NK-92 (cell line): ENCODE measurements around the gene ANKRD13D.

ENCODE experiments used
- DNase-seq: peaks from one replicate; lab custom pipeline; 2025; ENCODE audit not compliant: unreplicated experiment; lab: John Stamatoyannopoulos, UW

ANKRD13D gene

DNA sequence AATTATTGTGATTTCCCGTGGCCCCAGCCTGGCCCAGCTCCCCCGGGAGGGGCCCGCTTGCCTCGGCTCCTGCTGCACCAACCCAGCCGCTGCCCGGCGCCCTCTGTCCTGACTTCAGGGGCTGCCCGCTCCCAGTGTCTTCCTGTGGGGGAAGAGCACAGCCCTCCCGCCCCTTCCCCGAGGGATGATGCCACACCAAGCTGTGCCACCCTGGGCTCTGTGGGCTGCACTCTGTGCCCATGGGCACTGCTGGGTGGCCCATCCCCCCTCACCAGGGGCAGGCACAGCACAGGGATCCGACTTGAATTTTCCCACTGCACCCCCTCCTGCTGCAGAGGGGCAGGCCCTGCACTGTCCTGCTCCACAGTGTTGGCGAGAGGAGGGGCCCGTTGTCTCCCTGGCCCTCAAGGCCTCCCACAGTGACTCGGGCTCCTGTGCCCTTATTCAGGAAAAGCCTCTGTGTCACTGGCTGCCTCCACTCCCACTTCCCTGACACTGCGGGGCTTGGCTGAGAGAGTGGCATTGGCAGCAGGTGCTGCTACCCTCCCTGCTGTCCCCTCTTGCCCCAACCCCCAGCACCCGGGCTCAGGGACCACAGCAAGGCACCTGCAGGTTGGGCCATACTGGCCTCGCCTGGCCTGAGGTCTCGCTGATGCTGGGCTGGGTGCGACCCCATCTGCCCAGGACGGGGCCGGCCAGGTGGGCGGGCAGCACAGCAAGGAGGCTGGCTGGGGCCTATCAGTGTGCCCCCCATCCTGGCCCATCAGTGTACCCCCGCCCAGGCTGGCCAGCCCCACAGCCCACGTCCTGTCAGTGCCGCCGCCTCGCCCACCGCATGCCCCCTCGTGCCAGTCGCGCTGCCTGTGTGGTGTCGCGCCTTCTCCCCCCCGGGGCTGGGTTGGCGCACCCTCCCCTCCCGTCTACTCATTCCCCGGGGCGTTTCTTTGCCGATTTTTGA, 3.3 kb upstream of the ANKRD13D start:
- DNase-seq: no peak

DNA sequence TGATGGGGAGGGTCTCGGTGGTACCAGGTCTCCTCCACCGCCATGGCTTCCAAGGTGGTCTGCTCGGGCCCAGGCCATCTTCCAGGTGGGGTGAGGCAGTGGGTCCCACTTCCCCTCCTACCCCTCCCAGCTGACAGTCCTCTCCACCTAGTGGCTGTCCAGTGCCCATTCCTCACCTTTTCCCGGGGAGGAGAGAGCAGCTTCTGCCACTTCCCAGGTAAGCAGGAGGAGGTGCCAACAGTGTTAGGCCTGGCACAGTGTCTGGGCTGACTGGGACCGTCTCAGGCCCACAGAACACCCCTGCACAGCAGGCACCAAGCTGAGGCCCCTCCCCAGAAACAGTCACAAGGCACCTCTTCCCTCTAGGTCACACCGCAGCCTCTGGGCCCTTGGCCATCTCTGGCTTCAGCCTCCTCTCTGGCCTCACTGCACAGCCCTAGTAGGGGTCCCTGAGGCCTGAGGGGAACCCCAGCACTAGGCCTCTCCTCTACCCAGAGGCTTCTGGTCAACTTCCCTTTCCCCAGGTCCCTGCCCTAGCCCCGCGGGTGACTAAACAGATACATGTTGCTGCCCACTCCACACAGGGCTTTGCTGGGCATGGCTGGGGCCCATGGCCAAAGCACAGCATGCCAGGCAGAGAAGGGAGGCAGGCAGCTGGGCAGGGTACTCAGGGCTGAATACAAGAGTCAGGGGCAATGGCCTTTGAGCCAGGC, 2.3 kb upstream of the ANKRD13D start:
- no peak for DNase-seq

DNA sequence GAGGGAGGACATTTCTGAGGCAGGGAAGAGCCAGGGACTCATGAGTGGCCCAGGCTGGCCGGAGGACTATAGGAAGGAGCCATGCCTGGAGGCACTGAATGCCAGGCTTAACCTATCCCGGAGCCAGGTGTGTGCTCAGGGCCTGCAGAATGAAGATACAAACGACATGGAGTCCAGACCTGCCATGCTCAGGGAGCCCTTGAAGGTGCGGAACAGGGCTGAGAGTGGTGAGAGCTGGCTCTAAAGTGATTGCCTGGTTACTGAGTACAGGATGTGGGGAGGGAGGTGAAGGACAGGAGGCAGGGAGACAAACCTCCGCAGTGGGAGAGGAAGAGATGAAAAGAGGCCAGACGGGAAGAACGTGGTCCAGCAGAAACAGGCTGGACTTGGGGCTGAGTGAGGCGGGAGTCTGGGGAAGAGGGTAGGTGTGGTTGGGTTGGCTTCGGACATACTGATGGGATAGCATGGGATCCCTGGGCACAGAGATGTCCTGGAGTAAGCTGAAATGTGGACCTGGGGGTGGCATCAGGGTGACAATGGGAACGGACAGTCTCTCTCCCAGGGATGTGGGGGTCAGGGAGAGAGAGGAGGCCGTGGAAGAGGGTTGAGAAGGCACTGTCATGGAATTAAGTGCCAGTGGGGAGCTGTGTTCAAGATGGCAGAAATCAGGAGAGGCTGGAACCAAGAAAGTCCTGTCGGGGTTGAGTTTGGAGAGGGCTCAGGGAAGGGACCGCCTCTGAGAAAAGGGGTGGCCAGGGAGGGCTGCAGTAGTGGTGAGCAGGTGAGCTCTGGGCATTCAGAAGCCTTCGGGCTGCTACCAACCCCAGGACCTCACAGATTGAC, 1.5 kb upstream of the ANKRD13D start:
- DNase-seq: no peak

- no peak for DNase-seq
These were observed 978 bp upstream of the ANKRD13D start for GRCh38 chr11:67288198-67288451.

DNA sequence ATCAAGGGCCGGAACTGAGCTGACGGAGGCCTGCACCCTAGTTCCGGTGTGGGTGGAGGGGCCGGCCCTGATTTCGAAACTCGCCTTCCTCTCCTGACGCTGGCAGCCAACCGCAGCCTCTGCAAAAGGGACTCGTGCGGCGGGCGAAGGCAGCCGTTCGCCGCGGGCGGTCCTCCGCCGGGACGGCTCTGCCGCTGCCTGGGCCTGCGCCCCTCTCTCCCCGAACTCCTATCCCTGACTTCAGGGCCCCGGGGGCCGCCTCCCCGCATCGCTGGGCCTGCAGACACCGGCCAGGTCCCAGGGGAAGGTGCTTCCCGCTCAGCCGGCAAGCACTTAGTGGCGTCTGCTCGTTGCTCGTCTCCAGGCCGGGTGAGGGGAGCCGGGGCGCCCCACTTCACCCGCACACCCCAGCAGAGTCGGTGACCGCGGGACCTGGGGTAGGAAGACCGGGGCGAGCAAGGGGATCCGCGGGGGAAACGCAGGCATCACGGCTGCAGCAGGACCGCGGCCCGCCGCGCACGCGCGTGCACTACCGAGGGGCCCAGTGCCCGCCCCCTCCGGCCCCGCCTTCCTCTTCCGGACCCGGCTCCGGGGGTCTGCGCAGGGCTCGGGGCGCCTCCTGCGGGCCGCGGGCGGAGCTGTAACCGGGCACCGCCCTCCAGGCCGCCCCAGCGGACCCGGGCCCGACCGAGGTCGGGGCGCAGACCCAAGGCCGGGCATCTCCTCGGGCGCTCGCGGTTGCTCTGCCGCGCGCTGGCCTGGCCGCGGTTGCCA, 464 bp upstream of the ANKRD13D start:
- peak; percentile 45 for DNase-seq

DNA sequence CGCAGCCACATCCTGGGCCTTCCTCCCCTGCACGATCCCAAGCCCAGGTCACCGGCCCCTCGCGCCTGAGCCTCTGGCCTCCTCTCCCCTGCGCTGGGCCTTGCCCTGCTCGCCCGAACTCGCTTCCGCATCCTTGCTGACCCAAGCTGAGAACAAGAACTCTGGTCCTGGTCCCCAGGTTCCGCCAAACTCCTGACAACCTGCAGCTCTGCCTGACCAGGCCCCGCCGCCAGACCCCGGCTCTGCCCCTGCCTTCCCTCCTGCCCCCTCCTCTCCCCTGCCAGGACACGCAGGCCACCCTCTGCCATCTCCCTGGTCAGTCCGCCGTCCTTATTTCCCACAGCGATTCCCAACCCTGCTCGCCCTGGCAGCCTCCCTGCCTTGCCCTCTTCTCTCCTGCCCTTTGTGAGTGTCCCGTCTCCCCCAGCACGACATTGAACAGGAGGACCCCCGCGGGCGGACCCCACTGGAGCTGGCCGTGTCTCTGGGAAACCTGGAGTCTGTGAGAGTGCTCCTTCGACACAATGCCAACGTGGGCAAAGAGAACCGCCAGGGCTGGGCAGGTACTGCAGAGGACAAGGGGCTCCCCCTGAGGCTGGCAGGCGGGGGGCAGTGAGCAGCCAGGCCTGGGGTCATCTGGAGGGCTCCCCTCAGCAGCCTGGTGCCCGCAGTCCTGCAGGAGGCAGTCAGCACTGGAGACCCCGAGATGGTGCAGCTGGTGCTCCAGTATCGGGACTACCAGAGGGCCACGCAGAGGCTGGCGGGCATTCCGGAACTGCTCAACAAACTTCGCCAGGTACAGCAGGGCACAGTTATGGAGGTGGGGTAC, 762 bp downstream of the ANKRD13D start:
- no peak for DNase-seq

GRCh38 chr11:67290801-67291200, 1.7 kb downstream of the ANKRD13D start:
- no peak for DNase-seq

- DNase-seq: no peak
These were observed 2.6 kb downstream of the ANKRD13D start for GRCh38 chr11:67291481-67292381.

DNA sequence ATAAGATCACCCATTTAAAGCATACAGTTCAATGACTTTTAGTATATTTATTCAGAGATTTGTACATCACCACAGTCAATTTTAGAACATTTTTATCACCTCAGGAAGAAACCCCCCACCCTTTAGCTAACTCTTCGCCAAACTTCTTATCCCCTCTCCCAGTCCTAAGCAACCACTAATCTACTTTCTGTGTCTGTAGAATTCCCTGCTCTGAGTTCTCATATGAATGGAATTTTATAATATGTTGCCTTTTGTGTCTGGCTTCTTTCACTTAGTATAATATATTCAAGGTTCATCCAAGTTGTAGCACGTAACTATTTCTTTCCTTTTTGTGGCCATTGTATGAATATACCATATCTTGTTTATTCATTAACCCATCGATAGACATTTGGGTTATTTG, 3.6 kb downstream of the ANKRD13D start:
- no peak for DNase-seq

GRCh38 chr11:67293090-67293489, 4.0 kb downstream of the ANKRD13D start:
- DNase-seq: no peak

GRCh38 chr11:67295846-67296245, 6.7 kb downstream of the ANKRD13D start:
- DNase-seq: no peak

DNA sequence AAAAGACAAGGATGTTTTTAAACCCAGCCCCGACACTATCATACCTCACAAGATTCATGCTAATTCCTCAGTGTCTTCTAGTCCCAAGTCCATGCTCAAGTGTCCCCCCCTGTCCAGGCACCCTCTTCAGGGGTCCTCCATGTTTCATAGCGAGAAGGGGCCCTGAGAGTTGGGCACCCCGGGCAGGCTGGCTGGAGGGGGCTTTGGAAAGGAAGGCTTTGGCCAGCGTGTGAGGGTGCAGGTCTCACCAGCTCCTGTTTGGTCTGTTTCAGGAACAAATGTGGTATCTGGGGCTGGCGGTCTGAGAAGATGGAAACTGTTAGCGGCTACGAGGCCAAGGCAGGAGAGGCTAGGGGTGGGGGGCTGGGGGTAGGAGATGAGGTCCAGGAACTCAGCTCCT, 9.7 kb downstream of the ANKRD13D start:
- DNase-seq: no peak

GRCh38 chr11:67299471-67300191, 10.5 kb downstream of the ANKRD13D start:
- DNase-seq: no peak

GRCh38 chr11:67300256-67300755, 11.2 kb downstream of the ANKRD13D start:
- DNase-seq: no peak

GRCh38 chr11:67300756-67301312, 11.7 kb downstream of the ANKRD13D start:
- no peak for DNase-seq

- DNase-seq: no peak
These were observed 12.3 kb downstream of the ANKRD13D start for GRCh38 chr11:67301313-67301921.

DNA sequence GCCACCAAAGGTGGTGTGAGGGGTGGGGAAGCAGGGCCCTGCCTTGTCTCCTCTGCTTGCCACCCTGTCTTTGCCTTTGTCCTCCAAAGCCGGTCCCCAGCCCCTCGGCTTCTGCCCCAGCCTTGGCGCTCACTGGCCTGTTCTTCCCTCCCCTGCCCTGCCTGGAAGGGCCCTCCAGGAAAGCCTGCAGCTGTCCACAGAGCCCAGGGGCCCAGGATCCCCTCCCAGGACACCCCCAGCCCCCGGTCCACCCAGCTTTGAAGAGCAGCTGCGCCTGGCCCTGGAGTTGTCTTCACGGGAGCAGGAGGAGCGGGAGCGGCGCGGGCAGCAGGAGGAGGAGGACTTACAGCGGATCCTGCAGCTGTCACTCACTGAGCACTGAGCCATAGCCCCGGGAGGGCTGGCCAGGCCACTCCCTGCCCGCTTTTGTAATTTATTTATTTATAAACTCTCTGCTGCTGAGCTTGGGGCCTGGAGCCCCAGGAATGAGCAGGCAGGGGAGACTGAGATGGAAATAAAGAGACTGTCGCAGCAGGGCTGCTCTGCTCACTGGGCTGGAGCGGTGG, 12.9 kb downstream of the ANKRD13D start:
- DNase-seq: no peak
